Sciatic nerve (tissue), 2 donors: Measurements from ENCODE around the gene ARFGEF3. TPM values are rescaled to one million over a fixed set of nuclear protein-coding genes. Genes with fewer than 3 reads are reported as not detected.
A peak's percentile ranks its signal among the peaks of the same experiment; 100 is the strongest.
"Not testable (repeated sequence)": the region's sequence is repeated elsewhere in the genome, so short reads cannot be mapped to it uniquely, and the experiment has no call there.

Experiments used
- ATAC-seq: fragments of 200-7000 bp; cut with Tn5 transposase; one replicate; pipeline ENCODE4 v1.9.1; 2020; ENCODE audit warnings: mild to moderate bottlenecking, moderate library complexity
- DNase-seq: peaks from one replicate; pipeline ENCODE4 v3.0.0-alpha.2; 2020; ENCODE audit warnings: low spot score
- intact Hi-C: fragments of 100-400 bp; cut with DNase I; formaldehyde crosslinking; loops from one replicate; pipeline ENCODE4 v1.14.2; 2022
- total RNA-seq: library from RNA; stranded (reverse); fragmentation: NEBNext Ultra II Directional; extraction: Animal tissue kit (Norgen Biotek cat#: 25700); gene quantifications from one replicate; pipeline ENCODE4 v1.2.1, GENCODE V29; 2021
- donor health status: DM: no; HTN: no; CAD: no.
- donor health status: DM: no; HTN: no; CAD: no.

The ARFGEF3 gene
- total RNA-seq, 1 donor from 2014 or later, result 7.4 TPM

GRCh38 chr6:138261116-138261780 lies 99.5 kb downstream of the ARFGEF3 start:
- ATAC-seq (no peak), DNase-seq (no peak)
- intact Hi-C loops, result no loop called here

GRCh38 chr6:138263963-138264362 lies 102.2 kb downstream of the ARFGEF3 start:
- intact Hi-C loops, result no loop called here
- DNase-seq (no peak), ATAC-seq (no peak)

- ATAC-seq (no peak), DNase-seq (no peak)
- intact Hi-C loops, result no loop called here
Measured at GRCh38 chr6:138264372-138264880, 102.7 kb downstream of the ARFGEF3 start.

GRCh38 chr6:138266095-138266494 lies 104.4 kb downstream of the ARFGEF3 start:
- DNase-seq (no peak), ATAC-seq (no peak)
- intact Hi-C loops, result no loop called here

- DNase-seq (no peak), ATAC-seq (no peak)
- intact Hi-C loops, result no loop called here
Measured at GRCh38 chr6:138267971-138268895, 106.5 kb downstream of the ARFGEF3 start.

GRCh38 chr6:138271451-138271850 lies 109.7 kb downstream of the ARFGEF3 start:
- ATAC-seq, result no peak
- intact Hi-C loops, result no loop called here

GRCh38 chr6:138272533-138273315 lies 111.0 kb downstream of the ARFGEF3 start:
- intact Hi-C loops, result no loop called here
- no peak for ATAC-seq

More at GRCh38 chr6:138271451-138271850, 109.7 kb downstream of the ARFGEF3 start:
- DNase-seq, result no peak

GRCh38 chr6:138275976-138276375 lies 114.2 kb downstream of the ARFGEF3 start:
- DNase-seq, result no peak
- intact Hi-C loops, result no loop called here

More at GRCh38 chr6:138272533-138273315, 111.0 kb downstream of the ARFGEF3 start:
- DNase-seq, result no peak

GRCh38 chr6:138277835-138278234 lies 116.1 kb downstream of the ARFGEF3 start:
- intact Hi-C loops, result no loop called here
- no peak for DNase-seq
- ATAC-seq, result no peak

More at GRCh38 chr6:138275976-138276375, 114.2 kb downstream of the ARFGEF3 start:
- ATAC-seq, result no peak

GRCh38 chr6:138278326-138278725 lies 116.6 kb downstream of the ARFGEF3 start:
- DNase-seq, result no peak
- ATAC-seq, result peak; percentile 74
- intact Hi-C loops, result no loop called here

- ATAC-seq, result no peak
- intact Hi-C loops, result no loop called here
- DNase-seq, result no peak
Measured at GRCh38 chr6:138285800-138286199, 124.1 kb downstream of the ARFGEF3 start.

- DNase-seq (no peak), ATAC-seq (no peak)
- intact Hi-C loops, result no loop called here
Measured at GRCh38 chr6:138286698-138287097, 125.0 kb downstream of the ARFGEF3 start.

GRCh38 chr6:138287144-138287955 lies 125.6 kb downstream of the ARFGEF3 start:
- DNase-seq (no peak), ATAC-seq (no peak)
- intact Hi-C loops, result no loop called here

GRCh38 chr6:138288428-138289085 lies 126.8 kb downstream of the ARFGEF3 start:
- DNase-seq, intact Hi-C loops, ATAC-seq: not testable (repeated sequence)

- intact Hi-C loops, result no loop called here
- DNase-seq, result no peak
- ATAC-seq, result peak; percentile 52
Measured at GRCh38 chr6:138289739-138290138, 128.0 kb downstream of the ARFGEF3 start.

GRCh38 chr6:138290423-138290962 lies 128.8 kb downstream of the ARFGEF3 start:
- no peak for DNase-seq
- intact Hi-C loops, result no loop called here
- ATAC-seq, result no peak

GRCh38 chr6:138291036-138291848 lies 129.5 kb downstream of the ARFGEF3 start:
- DNase-seq (no peak), ATAC-seq (no peak)
- intact Hi-C loops, result no loop called here
